Measurements from ENCODE around the gene MCF2L.
"Not testable (repeated sequence)": the region's sequence is repeated elsewhere in the genome, so short reads cannot be mapped to it uniquely, and the experiment has no call there.

MCF2L gene

GRCh38 chr13:113057084-113057483, 88.1 kb downstream of the MCF2L start:
- DNase-seq: no peak

GRCh38 chr13:113057559-113057958, 88.5 kb downstream of the MCF2L start:
- DNase-seq: not testable (repeated sequence)

GRCh38 chr13:113058129-113058987, 89.3 kb downstream of the MCF2L start:
- DNase-seq: no peak

- no peak for DNase-seq
These were observed 90.2 kb downstream of the MCF2L start for GRCh38 chr13:113058988-113059850.

GRCh38 chr13:113059891-113060290, 90.9 kb downstream of the MCF2L start:
- no peak for DNase-seq

GRCh38 chr13:113060557-113061270, 91.7 kb downstream of the MCF2L start:
- no peak for DNase-seq

GRCh38 chr13:113061271-113061625, 92.2 kb downstream of the MCF2L start:
- no peak for DNase-seq

- no peak for DNase-seq
These were observed 92.9 kb downstream of the MCF2L start for GRCh38 chr13:113061796-113062425.

- DNase-seq: no peak
These were observed 93.7 kb downstream of the MCF2L start for GRCh38 chr13:113062691-113063090.

GRCh38 chr13:113063091-113063491, 94.1 kb downstream of the MCF2L start:
- DNase-seq: no peak

GRCh38 chr13:113064000-113064533, 95.1 kb downstream of the MCF2L start:
- DNase-seq: no peak

GRCh38 chr13:113064534-113065405, 95.8 kb downstream of the MCF2L start:
- no peak for DNase-seq

GRCh38 chr13:113065406-113066141, 96.6 kb downstream of the MCF2L start:
- DNase-seq: no peak

- DNase-seq: no peak
These were observed 97.1 kb downstream of the MCF2L start for GRCh38 chr13:113066142-113066455.

GRCh38 chr13:113066746-113067145, 97.7 kb downstream of the MCF2L start:
- no peak for DNase-seq

- DNase-seq: no peak
These were observed 101.1 kb downstream of the MCF2L start for GRCh38 chr13:113069861-113070805.

GRCh38 chr13:113070855-113071254, 101.8 kb downstream of the MCF2L start:
- DNase-seq: no peak

- no peak for DNase-seq
These were observed 103.4 kb downstream of the MCF2L start for GRCh38 chr13:113072376-113072775.

- DNase-seq: no peak
These were observed 104.9 kb downstream of the MCF2L start for GRCh38 chr13:113073942-113074341.

- no peak for DNase-seq
These were observed 105.4 kb downstream of the MCF2L start for GRCh38 chr13:113074401-113074800.
